Umbilical cord (tissue), 2 donors: ENCODE results near the gene KLF1. TPM values are rescaled to one million over a fixed set of nuclear protein-coding genes. Genes with fewer than 3 reads are reported as not detected.

Experiments
- DNase-seq: peaks from one replicate; pipeline ENCODE4 v3.0.0-alpha.2; 2015; ENCODE audit warnings: low spot score
- total RNA-seq: library from RNA; depleted of rRNA; stranded (reverse); fragments of >200 nt; gene quantifications from one replicate; pipeline ENCODE4 v1.2.3, GENCODE V29; 2014; ENCODE audit warnings: low replicate concordance; ENCODE audit not compliant: insufficient read depth

Gene KLF1
- total RNA-seq, 1 donor from 2014 or later = 3.1 TPM

GRCh38 chr19:12838182-12838885, 48.7 kb downstream of the KLF1 start, which contains the start of gene MAST1:
MAST1 (plus strand) TSS chr19:12838515; CDS start chr19:12838573, 58 bp downstream.
- DNase-seq = no peak

- no peak for DNase-seq
Measured at GRCh38 chr19:12837225-12837624, 49.8 kb downstream of the KLF1 start.

GRCh38 chr19:12836529-12836863, 50.5 kb downstream of the KLF1 start:
- no peak for DNase-seq

GRCh38 chr19:12834976-12835757, 51.8 kb downstream of the KLF1 start:
- no peak for DNase-seq

- DNase-seq = no peak
Measured at GRCh38 chr19:12834566-12834943, 52.4 kb downstream of the KLF1 start, which contains the start of gene RTBDN. RTBDN (minus strand) TSS chr19:12834579; CDS start chr19:12829979, 4,600 bp downstream.

Other genes starting within 250 kb of the KLF1 start
- gene MAN2B1, start 220.5 kb downstream of the KLF1 start, total RNA-seq = 22.1 TPM
- gene WDR83, start 220.4 kb downstream of the KLF1 start, total RNA-seq = 24.8 TPM
- gene DHPS, start 205.3 kb downstream of the KLF1 start, total RNA-seq = 36.4 TPM
- gene GNG14, start 199.2 kb downstream of the KLF1 start, total RNA-seq = not detected
- not detected for gene FBXW9, start 190.6 kb downstream of the KLF1 start, total RNA-seq
- gene TNPO2, start 163.3 kb downstream of the KLF1 start, total RNA-seq = 18.5 TPM
- 116 TPM for gene TRIR, start 152.5 kb downstream of the KLF1 start, total RNA-seq
- gene GET3, start 149.7 kb downstream of the KLF1 start, total RNA-seq = 25.0 TPM
- not detected for gene BEST2, start 135.4 kb downstream of the KLF1 start, total RNA-seq
- 17.1 TPM for gene HOOK2, start 111.6 kb downstream of the KLF1 start, total RNA-seq
- gene JUNB, start 95.7 kb downstream of the KLF1 start, total RNA-seq = 277 TPM
- 112 TPM for gene PRDX2, start 85.4 kb downstream of the KLF1 start, total RNA-seq
- gene THSD8, start 85.1 kb downstream of the KLF1 start, total RNA-seq = not detected
- 5.3 TPM for gene RNASEH2A, start 80.6 kb downstream of the KLF1 start, total RNA-seq
- gene RTBDN, start 52.6 kb downstream of the KLF1 start, total RNA-seq = not detected
- 2.2 TPM for gene MAST1, start 48.7 kb downstream of the KLF1 start, total RNA-seq
- gene DNASE2, start 5.8 kb downstream of the KLF1 start, total RNA-seq = 21.7 TPM
- gene GCDH, start 4.0 kb upstream of the KLF1 start, total RNA-seq = 9.1 TPM
- gene SYCE2, start 32.1 kb upstream of the KLF1 start, total RNA-seq = not detected
- 40.0 TPM for gene FARSA, start 46.5 kb upstream of the KLF1 start, total RNA-seq
- 404 TPM for gene CALR, start 51.4 kb upstream of the KLF1 start, total RNA-seq
- 18.8 TPM for gene RAD23A, start 58.7 kb upstream of the KLF1 start, total RNA-seq
- gene GADD45GIP1, start 70.0 kb upstream of the KLF1 start, total RNA-seq = 18.3 TPM
- gene DAND5, start 82.4 kb upstream of the KLF1 start, total RNA-seq = not detected
- gene NFIX, start 108.3 kb upstream of the KLF1 start, total RNA-seq = 56.8 TPM
- 13.0 TPM for gene LYL1, start 215.7 kb upstream of the KLF1 start, total RNA-seq
- gene TRMT1, start 229.5 kb upstream of the KLF1 start, total RNA-seq = 3.9 TPM
- gene NACC1, start 231.1 kb upstream of the KLF1 start, total RNA-seq = 15.6 TPM